Chondrocyte (in vitro differentiated cells): ENCODE measurements around the gene NCBP3. TPM values are rescaled to one million over a fixed set of nuclear protein-coding genes. Genes with fewer than 3 reads are reported as not detected.
A peak's percentile ranks its signal among the peaks of the same experiment; 100 is the strongest.

Source experiments
- DNase-seq: peaks from one replicate; pipeline ENCODE4 v3.0.0; 2021; ENCODE audit warnings: mixed read lengths, low spot score
- H3K27ac Mint-ChIP-seq: one replicate; pipeline ENCODE4 v1.8.0; 2021; ENCODE audit warnings: mild to moderate bottlenecking, moderate library complexity, mixed read lengths; ENCODE audit not compliant: unreplicated experiment
- H3K27me3 Mint-ChIP-seq: 2 replicates; pipeline ENCODE4 v1.8.0; 2021; ENCODE audit warnings: low read depth, mixed read lengths
- H3K36me3 Mint-ChIP-seq: 2 replicates; pipeline ENCODE4 v1.8.0; 2021; ENCODE audit warnings: low read depth, mixed read lengths
- H3K4me1 Mint-ChIP-seq: 2 replicates; pipeline ENCODE4 v1.8.0; 2021; ENCODE audit warnings: low read depth, mild to moderate bottlenecking, mixed read lengths
- H3K4me3 Mint-ChIP-seq: one replicate; pipeline ENCODE4 v1.8.0; 2021; ENCODE audit warnings: mild to moderate bottlenecking, moderate library complexity, mixed read lengths; ENCODE audit not compliant: unreplicated experiment
- H3K9me3 Mint-ChIP-seq: 2 replicates; pipeline ENCODE4 v1.8.0; 2021; ENCODE audit warnings: low read depth, mixed read lengths
- long read RNA-seq: library from polyadenylated mRNA; stranded (forward); transcript quantifications from one replicate; pipeline ENCODE4 v2.0.0, GENCODE V29; 2021
- total RNA-seq: library from RNA; stranded (reverse); gene quantifications from 3 replicates; pipeline ENCODE4 v1.2.1, GENCODE V29; 2021
- TF ChIP-seq, protein P1 (sequence below): fragments of 200-600 bp; sonication (generic); IDR thresholded peaks from 2 replicates; pipeline ENCODE4 v1.5.0; 2021; ENCODE audit warnings: antibody characterized with exemption, mild to moderate bottlenecking, moderate library complexity

The NCBP3 gene, protein sequence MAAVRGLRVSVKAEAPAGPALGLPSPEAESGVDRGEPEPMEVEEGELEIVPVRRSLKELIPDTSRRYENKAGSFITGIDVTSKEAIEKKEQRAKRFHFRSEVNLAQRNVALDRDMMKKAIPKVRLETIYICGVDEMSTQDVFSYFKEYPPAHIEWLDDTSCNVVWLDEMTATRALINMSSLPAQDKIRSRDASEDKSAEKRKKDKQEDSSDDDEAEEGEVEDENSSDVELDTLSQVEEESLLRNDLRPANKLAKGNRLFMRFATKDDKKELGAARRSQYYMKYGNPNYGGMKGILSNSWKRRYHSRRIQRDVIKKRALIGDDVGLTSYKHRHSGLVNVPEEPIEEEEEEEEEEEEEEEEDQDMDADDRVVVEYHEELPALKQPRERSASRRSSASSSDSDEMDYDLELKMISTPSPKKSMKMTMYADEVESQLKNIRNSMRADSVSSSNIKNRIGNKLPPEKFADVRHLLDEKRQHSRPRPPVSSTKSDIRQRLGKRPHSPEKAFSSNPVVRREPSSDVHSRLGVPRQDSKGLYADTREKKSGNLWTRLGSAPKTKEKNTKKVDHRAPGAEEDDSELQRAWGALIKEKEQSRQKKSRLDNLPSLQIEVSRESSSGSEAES
- 31.3 to 34.8 TPM (median 33.7 TPM) in 3 replicates for total RNA-seq
- long read RNA-seq, full-length matches to known transcripts = 42 of 58 reads
- long read RNA-seq, partial matches to known transcripts = 4 of 58 reads
- long read RNA-seq, other reads (novel, unspliced or antisense) = 12 of 58 reads

DNA sequence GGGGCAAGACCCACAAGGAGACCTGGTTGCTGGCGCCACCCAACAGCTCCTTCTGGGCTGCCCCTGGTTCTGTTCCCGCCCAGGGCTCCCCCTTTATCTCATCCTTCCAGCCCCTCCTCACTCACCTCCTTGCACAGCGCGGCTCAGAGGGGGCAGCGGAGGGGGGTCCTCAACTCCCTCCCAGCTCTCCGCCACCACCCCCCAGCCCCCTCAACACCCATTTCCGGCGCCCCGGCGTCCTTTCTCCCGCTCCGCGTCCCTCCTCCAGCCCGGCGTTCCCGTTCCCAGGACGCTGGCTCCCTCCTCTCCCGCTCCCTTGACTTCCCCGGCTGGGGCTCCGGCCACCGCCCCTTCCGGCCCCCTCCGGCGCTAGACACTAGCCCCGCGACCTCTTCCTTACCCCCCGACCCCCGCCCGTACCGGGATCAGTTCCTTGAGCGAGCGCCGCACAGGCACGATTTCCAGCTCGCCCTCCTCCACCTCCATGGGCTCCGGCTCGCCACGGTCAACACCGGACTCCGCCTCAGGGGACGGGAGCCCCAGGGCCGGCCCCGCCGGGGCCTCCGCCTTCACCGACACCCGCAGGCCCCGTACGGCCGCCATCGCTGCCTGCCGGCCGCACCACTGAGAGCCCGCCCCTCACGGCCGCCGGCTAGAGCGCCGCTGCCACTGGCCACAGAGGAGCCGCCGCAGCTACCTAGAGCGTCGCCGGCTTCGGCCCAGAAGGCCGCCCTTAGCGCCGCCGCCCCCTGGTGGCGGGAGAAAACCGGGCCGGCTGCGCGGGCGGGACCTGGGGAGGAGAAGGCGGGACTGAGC is at the start of gene NCBP3:
Gene NCBP3, minus strand, starts transcription at position 626 of the 816 bp plus-strand sequence. Its CDS starts 23 bp downstream, at position 603.
- peak within 1 kb of the TSS; percentile 93 for H3K4me3 Mint-ChIP-seq
- peaks cover 18% of the 10 kb centered on the region for H3K4me1 Mint-ChIP-seq
- TF ChIP-seq, protein P1, sequence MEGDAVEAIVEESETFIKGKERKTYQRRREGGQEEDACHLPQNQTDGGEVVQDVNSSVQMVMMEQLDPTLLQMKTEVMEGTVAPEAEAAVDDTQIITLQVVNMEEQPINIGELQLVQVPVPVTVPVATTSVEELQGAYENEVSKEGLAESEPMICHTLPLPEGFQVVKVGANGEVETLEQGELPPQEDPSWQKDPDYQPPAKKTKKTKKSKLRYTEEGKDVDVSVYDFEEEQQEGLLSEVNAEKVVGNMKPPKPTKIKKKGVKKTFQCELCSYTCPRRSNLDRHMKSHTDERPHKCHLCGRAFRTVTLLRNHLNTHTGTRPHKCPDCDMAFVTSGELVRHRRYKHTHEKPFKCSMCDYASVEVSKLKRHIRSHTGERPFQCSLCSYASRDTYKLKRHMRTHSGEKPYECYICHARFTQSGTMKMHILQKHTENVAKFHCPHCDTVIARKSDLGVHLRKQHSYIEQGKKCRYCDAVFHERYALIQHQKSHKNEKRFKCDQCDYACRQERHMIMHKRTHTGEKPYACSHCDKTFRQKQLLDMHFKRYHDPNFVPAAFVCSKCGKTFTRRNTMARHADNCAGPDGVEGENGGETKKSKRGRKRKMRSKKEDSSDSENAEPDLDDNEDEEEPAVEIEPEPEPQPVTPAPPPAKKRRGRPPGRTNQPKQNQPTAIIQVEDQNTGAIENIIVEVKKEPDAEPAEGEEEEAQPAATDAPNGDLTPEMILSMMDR = peak; percentile 93
- H3K36me3 Mint-ChIP-seq = peaks cover 6% of the 10 kb centered on the region
- no peaks in the 10 kb centered on the region for H3K9me3 Mint-ChIP-seq
- DNase-seq = no peak
- H3K27me3 Mint-ChIP-seq = peaks cover 4% of the 10 kb centered on the region
- peak within 1 kb of the TSS; percentile 91 for H3K27ac Mint-ChIP-seq

DNA sequence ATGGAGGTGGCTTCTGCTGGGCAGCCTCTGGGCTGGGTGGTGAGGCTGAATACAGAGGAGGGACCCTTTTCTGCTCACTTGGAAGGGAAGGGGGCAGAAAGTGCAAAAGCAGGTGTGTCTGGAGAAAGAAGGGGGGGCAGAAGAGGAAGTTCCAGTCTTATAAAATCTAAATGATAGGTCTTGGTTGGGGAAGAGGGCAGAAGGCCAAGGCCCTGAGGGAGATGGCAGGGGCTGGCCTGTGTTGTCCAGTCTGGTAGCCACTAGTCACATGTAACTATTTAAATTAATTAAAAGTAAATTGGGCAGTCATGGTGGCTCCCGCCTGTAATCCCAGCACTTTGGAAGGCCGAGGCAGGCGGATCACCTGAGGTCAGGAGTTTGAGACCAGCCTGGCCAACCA is 49.3 kb upstream of the NCBP3 start:
- DNase-seq = no peak
- peak overlapping the region; percentile 80 for H3K27ac Mint-ChIP-seq
- H3K4me1 Mint-ChIP-seq = peaks cover 39% of the 10 kb centered on the region
- TF ChIP-seq, protein P1 = no peak
- H3K36me3 Mint-ChIP-seq = no peaks in the 10 kb centered on the region
- no peaks in the 10 kb centered on the region for H3K27me3 Mint-ChIP-seq
- no peak overlapping the region for H3K4me3 Mint-ChIP-seq
- no peaks in the 10 kb centered on the region for H3K9me3 Mint-ChIP-seq

DNA sequence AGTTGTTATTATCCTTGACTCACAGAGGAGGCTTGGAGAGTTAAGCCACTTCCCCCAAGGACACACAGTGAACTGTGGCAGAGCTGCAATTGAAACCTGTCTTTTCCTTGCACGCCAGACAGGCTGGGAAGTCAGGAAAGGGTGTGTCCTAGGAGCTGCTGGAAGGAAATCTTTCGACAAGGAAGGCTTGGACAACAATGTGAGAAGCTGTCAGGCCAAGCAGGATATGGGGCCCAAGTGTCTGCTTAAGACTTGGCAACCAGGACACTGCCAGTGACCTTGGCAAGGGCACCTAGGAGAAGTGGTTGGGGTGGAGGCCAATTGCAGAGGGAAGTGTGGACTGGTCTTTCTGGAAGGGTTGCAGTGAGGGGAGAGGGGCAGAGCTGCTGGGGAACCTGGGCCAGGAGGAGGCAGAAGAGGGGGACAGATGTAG is 48.9 kb upstream of the NCBP3 start:
- Mint-ChIP-seq H3K27me3 (no peaks in the 10 kb centered on the region), H3K4me1 (peaks cover 44% of the 10 kb centered on the region), H3K9me3 (no peaks in the 10 kb centered on the region), H3K36me3 (no peaks in the 10 kb centered on the region), H3K27ac (peak overlapping the region; percentile 80), H3K4me3 (no peak overlapping the region)
- DNase-seq = no peak
- TF ChIP-seq, protein P1 = no peak

DNA sequence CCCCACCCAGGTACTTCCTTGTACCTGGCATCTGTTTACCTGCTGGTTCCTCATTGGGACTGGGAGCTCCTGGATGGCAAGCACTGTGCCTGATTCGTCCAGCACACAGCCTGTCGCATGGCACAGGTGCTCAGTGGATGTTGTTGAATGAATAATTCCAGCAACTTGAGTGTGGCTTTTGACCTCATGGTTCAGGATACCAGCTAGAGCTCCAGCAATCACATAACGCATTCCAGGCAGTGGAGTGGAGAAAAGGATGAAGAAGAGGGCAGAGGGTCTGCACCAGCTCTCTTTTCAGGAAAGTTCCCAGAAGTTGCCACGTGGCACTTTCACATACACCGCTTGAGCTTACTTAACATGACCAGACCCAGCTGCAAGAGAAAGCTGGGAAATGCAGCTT is 48.1 kb upstream of the NCBP3 start:
- DNase-seq = no peak
- Mint-ChIP-seq H3K27me3 (no peaks in the 10 kb centered on the region), H3K36me3 (no peaks in the 10 kb centered on the region), H3K4me3 (no peak overlapping the region), H3K4me1 (peaks cover 51% of the 10 kb centered on the region), H3K9me3 (no peaks in the 10 kb centered on the region), H3K27ac (peak overlapping the region; percentile 75)
- TF ChIP-seq, protein P1 = no peak

DNA sequence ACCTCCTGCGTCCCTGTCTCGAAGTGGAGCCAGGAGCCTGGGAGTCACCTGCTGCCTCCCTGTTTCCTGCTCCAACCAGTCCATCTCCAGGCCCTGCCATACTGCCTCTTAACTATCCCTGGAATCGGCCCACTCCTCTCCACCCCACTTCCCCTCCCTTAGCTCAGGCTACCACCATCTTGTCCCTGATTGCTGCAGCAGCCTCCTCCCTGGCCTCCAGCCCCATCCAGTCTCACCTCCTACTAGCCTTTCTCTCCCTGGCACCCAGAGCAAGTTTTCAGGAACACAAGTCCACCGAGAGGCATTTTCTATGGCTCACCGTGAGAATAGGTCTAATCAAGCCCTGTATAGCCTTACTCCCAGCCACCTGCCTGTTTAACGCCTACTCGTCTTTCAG is 47.7 kb upstream of the NCBP3 start:
- no peak for DNase-seq
- TF ChIP-seq, protein P1 = no peak
- H3K4me3 Mint-ChIP-seq = peak overlapping the region; percentile 57
- H3K9me3 Mint-ChIP-seq = no peaks in the 10 kb centered on the region
- peaks cover 56% of the 10 kb centered on the region for H3K4me1 Mint-ChIP-seq
- H3K27ac Mint-ChIP-seq = peak overlapping the region; percentile 75
- no peaks in the 10 kb centered on the region for H3K36me3 Mint-ChIP-seq
- no peaks in the 10 kb centered on the region for H3K27me3 Mint-ChIP-seq
